Suprapubic skin (tissue), 4 donors: Measurements from ENCODE around the gene MBNL2. TPM values are rescaled to one million over a fixed set of nuclear protein-coding genes. Genes with fewer than 3 reads are reported as not detected.

Experiments used
- DNase-seq, 2 donors: peaks; one replicate each; pipeline ENCODE4 v3.0.0-alpha.2; 2019; ENCODE audit warnings: low spot score in 2 of 2
- H3K27ac ChIP-seq: fragments of 200-600 bp; sonication (generic); one replicate; pipeline ENCODE4 v1.5.1; 2019
- H3K27me3 ChIP-seq: fragments of 200-600 bp; sonication (generic); one replicate; pipeline ENCODE4 v1.5.1; 2019
- H3K36me3 ChIP-seq: fragments of 200-600 bp; sonication (generic); one replicate; pipeline ENCODE4 v1.5.1; 2019
- H3K4me1 ChIP-seq: fragments of 200-600 bp; sonication (generic); one replicate; pipeline ENCODE4 v1.5.1; 2019
- H3K4me3 ChIP-seq: fragments of 200-600 bp; sonication (generic); one replicate; pipeline ENCODE4 v1.5.1; 2019; ENCODE audit warnings: mild to moderate bottlenecking
- H3K9me3 ChIP-seq: fragments of 200-600 bp; sonication (generic); one replicate; pipeline ENCODE4 v1.5.1; 2019
- EP300 ChIP-seq: sonication (generic); formaldehyde crosslinking; IDR thresholded peaks from one replicate; pipeline ENCODE4 v1.6.1; 2017; ENCODE audit warnings: antibody characterized with exemption
- POLR2A ChIP-seq, 2 donors: fragments of 450-650 bp; IDR thresholded peaks; one replicate each; pipeline ENCODE4 v1.6.1; 2017; ENCODE audit warnings: antibody characterized with exemption in 2 of 2, mild to moderate bottlenecking in 2 of 2, moderate library complexity in 2 of 2
- POLR2AphosphoS5 ChIP-seq, 3 donors: sonication (generic); formaldehyde crosslinking; IDR thresholded peaks; one replicate each; pipeline ENCODE4 v1.6.1; 2017; ENCODE audit warnings: antibody characterized with exemption in 3 of 3
- WGBS: methylation state at CpG from one replicate; pipeline ENCODE4 v1.1.5; 2018; 5-methylcytosine and 5-hydroxymethylcytosine counted together
- total RNA-seq, 4 donors: library from RNA; depleted of rRNA; stranded (reverse); fragments of >200 nt; gene quantifications; one replicate each; pipeline ENCODE4 v1.1.0, GENCODE V29; 2016
- TF ChIP-seq, protein P1 (sequence below), 2 donors: fragments of 200-600 bp in 1 of 2; fragments of 450-650 bp in 1 of 2; sonication (generic) in 1 of 2; IDR thresholded peaks; one replicate each; pipeline ENCODE4 v1.5.1; 2016 to 2019; ENCODE audit warnings: antibody characterized with exemption in 2 of 2, mild to moderate bottlenecking in 1 of 2, moderate library complexity in 1 of 2

MBNL2 gene
- total RNA-seq, 4 donors from 2014 or later: 64.2 to 92.4 (median 73.4) TPM

DNA sequence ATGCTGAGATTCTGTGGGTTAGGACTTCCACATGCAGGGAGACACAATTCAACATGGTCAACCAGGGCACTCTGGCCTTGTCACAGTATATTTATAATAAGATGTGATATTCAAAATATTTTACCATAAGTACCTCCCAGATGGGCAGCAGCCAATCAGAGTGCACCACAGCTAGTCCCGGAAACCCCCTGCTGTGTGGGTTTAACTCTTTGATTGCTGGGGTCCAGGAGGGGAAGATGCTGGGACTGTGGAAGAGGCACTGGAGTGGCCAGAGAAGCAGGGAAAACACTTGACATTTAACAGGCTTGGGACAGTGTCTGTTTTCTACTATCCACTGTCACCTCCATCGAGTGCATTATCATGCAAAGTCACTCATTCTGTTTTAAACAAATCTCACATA, 99.0 kb downstream of the MBNL2 start:
- Histone ChIP-seq H3K36me3 (no peaks in the 10 kb centered on the region), H3K27ac (no peak overlapping the region), H3K4me3 (no peak overlapping the region), H3K27me3 (no peaks in the 10 kb centered on the region), H3K9me3 (no peaks in the 10 kb centered on the region), H3K4me1 (peaks cover 39% of the 10 kb centered on the region)
- no peak for DNase-seq
- TF ChIP-seq POLR2A (IDR thresholded peaks at IDR 0.05) (no peak), POLR2AphosphoS5 (IDR thresholded peaks at IDR 0.05) (no peak), EP300 (no peak)
- TF ChIP-seq, protein P1, sequence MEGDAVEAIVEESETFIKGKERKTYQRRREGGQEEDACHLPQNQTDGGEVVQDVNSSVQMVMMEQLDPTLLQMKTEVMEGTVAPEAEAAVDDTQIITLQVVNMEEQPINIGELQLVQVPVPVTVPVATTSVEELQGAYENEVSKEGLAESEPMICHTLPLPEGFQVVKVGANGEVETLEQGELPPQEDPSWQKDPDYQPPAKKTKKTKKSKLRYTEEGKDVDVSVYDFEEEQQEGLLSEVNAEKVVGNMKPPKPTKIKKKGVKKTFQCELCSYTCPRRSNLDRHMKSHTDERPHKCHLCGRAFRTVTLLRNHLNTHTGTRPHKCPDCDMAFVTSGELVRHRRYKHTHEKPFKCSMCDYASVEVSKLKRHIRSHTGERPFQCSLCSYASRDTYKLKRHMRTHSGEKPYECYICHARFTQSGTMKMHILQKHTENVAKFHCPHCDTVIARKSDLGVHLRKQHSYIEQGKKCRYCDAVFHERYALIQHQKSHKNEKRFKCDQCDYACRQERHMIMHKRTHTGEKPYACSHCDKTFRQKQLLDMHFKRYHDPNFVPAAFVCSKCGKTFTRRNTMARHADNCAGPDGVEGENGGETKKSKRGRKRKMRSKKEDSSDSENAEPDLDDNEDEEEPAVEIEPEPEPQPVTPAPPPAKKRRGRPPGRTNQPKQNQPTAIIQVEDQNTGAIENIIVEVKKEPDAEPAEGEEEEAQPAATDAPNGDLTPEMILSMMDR (IDR thresholded peaks at IDR 0.05): no peak
- WGBS: 63% methylated on average over 2 of the region's 2 CpGs

DNA sequence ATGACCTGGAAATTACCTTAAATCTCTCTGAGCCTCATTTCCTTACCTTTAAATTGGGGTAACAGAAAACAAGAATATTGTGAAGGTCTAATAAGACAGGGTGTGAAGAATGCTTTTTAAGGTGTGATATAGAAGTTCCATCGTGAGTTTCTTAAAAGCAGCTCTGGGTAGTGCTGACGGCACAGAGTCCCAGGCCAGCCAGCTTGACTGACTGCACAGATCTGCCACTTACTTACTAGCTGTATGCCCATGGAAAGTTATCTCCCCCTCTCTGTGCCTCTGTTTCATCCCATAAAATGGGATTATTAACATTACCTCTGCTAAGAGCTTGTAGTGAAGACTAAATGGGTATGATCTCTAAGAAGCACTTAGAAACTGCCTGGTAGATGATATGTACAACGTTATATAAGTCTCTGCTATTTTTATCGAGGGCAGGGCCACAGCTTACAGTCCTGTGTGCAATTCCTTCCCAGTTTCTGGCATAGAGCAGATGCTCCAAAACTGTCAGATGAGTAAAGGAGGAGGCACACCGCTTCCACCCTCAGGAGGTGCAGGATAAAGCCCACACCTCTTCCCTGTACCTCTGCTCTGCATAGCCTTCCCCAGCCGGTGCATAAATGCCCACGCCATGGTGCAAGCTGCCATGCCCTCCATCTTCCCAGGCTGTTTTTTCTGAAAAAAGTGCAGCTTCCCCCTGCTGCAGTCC, 99.6 kb downstream of the MBNL2 start:
- Histone ChIP-seq H3K27me3 (no peaks in the 10 kb centered on the region), H3K36me3 (no peaks in the 10 kb centered on the region), H3K27ac (no peak overlapping the region), H3K4me3 (no peak overlapping the region), H3K9me3 (no peaks in the 10 kb centered on the region), H3K4me1 (peaks cover 32% of the 10 kb centered on the region)
- no peak for TF ChIP-seq POLR2A (IDR thresholded peaks at IDR 0.05)
- TF ChIP-seq EP300: no peak
- TF ChIP-seq POLR2AphosphoS5 (IDR thresholded peaks at IDR 0.05): no peak
- TF ChIP-seq, protein P1 (IDR thresholded peaks at IDR 0.05): no peak
- WGBS: 60% methylated on average over 7 of the region's 7 CpGs
- no peak for DNase-seq

DNA sequence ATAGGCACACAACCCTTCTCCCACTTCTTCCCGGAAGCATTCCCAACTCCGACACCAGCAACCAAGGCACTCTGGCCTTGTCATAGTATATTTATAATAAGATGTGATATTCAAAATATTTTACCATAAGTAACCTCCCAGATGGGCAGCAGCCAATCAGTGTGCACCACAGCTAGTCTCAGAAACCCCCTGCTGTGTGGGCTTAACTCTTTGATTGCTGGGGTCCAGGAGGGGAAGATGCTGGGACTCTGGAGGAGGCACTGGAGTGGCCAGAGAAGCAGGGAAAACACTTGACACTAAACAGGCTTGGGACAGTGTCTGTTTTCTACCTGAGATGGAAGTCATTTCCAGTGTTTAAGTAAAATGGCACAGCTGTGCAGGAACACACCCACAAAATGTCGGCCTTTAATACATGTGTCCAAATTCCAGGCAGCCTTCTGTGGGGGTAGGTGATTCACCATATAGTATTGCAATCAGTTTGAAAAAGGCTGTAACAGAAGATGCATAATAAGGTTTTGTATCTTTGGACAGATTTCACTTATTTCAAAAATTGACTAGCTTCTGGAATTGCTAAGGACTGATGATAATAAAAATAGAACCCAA, 100.7 kb downstream of the MBNL2 start:
- Histone ChIP-seq H3K4me3 (no peak overlapping the region), H3K27ac (no peak overlapping the region), H3K4me1 (peaks cover 36% of the 10 kb centered on the region), H3K36me3 (no peaks in the 10 kb centered on the region), H3K9me3 (no peaks in the 10 kb centered on the region), H3K27me3 (no peaks in the 10 kb centered on the region)
- TF ChIP-seq POLR2A (IDR thresholded peaks at IDR 0.05) (no peak), EP300 (no peak), POLR2AphosphoS5 (IDR thresholded peaks at IDR 0.05) (no peak)
- TF ChIP-seq, protein P1 (IDR thresholded peaks at IDR 0.05): no peak
- WGBS: 90% methylated on average over 3 of the region's 3 CpGs
- no peak for DNase-seq

DNA sequence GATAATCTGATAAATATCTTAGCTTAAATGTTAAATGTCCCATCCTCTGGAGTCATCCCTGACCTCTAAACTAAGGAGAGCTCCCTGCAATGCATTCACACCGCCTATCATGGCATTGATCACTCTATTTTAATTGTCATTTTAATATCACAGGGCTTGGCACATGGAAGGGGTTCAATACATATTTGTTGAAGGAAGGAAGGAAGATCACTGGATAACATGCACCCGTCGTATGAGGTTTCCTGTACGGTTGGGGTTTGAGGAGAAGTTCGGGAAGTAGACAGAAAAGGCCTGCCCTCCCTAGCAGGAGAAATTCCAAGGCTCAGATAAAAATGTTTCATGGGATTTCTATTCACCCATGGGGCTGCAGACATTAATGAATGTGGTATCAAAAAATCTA, 102.0 kb downstream of the MBNL2 start:
- Histone ChIP-seq H3K4me3 (no peak overlapping the region), H3K27ac (no peak overlapping the region), H3K4me1 (peaks cover 31% of the 10 kb centered on the region), H3K36me3 (no peaks in the 10 kb centered on the region), H3K9me3 (no peaks in the 10 kb centered on the region), H3K27me3 (no peaks in the 10 kb centered on the region)
- TF ChIP-seq, protein P1 (IDR thresholded peaks at IDR 0.05): no peak
- TF ChIP-seq POLR2AphosphoS5 (IDR thresholded peaks at IDR 0.05) (no peak), POLR2A (IDR thresholded peaks at IDR 0.05) (no peak), EP300 (no peak)
- WGBS: 87% methylated on average over 5 of the region's 5 CpGs
- no peak for DNase-seq

DNA sequence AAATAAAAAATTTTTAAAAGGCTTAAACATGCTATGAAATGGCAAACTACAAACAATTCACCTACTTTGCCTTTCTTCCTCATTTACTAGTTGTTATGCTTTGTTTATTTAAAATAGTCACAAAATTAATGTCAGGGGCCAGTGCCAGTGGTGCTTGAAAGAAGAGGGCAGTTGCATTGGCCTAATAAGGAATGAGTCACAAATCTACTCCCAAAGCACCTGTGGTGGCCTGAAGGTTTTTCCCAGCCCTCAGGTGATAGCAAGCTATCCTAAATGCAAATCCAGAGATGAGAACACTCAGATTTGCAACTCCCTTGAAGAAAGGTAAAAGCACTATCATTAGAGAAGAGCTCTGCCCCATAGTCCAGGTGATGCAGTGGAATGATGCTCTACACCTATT, 103.6 kb downstream of the MBNL2 start:
- DNase-seq: no peak
- Histone ChIP-seq H3K9me3 (no peaks in the 10 kb centered on the region), H3K27ac (no peak overlapping the region), H3K27me3 (no peaks in the 10 kb centered on the region), H3K4me3 (no peak overlapping the region), H3K4me1 (peaks cover 29% of the 10 kb centered on the region), H3K36me3 (no peaks in the 10 kb centered on the region)
- no peak for TF ChIP-seq POLR2AphosphoS5 (IDR thresholded peaks at IDR 0.05)
- TF ChIP-seq, protein P1 (IDR thresholded peaks at IDR 0.05): no peak
- no peak for TF ChIP-seq POLR2A (IDR thresholded peaks at IDR 0.05)
- TF ChIP-seq EP300: no peak
